KMS-11 (cell line): ENCODE results near the gene TMEM183A.

ENCODE experiments used
- H2AFZ ChIP-seq: fragments of 200-600 bp; sonication (generic); 2 replicates; pipeline ENCODE4 v1.6.1; 2016; ENCODE audit warnings: antibody characterized with exemption, mixed run types, low read depth
- H3K27ac ChIP-seq: fragments of 200-600 bp; sonication (generic); 2 replicates; pipeline ENCODE4 v1.6.1; 2016; ENCODE audit warnings: mild to moderate bottlenecking, mixed run types
- H3K27me3 ChIP-seq: fragments of 200-600 bp; sonication (generic); 2 replicates; pipeline ENCODE4 v1.6.1; 2017; ENCODE audit warnings: mild to moderate bottlenecking, low read depth, mixed run types, moderate library complexity; ENCODE audit not compliant: insufficient read depth
- H3K36me3 ChIP-seq: fragments of 200-600 bp; sonication (generic); 2 replicates; pipeline ENCODE4 v1.6.1; 2017; ENCODE audit warnings: mild to moderate bottlenecking, mixed run types; ENCODE audit not compliant: insufficient read depth
- H3K4me1 ChIP-seq: fragments of 200-600 bp; sonication (generic); 2 replicates; pipeline ENCODE4 v1.6.1; 2016; ENCODE audit warnings: mild to moderate bottlenecking, low read depth, mixed run types; ENCODE audit not compliant: poor library complexity, severe bottlenecking
- H3K4me2 ChIP-seq: fragments of 200-600 bp; sonication (generic); 2 replicates; pipeline ENCODE4 v1.7.0; 2016; ENCODE audit warnings: mild to moderate bottlenecking, mixed run types
- H3K4me3 ChIP-seq: fragments of 200-600 bp; sonication (generic); IDR thresholded peaks from 2 replicates; pipeline ENCODE4 v1.6.1; 2017; ENCODE audit warnings: low read depth, low read length, mixed read lengths; ENCODE audit not compliant: insufficient read depth
- H3K79me2 ChIP-seq: fragments of 200-600 bp; sonication (generic); 2 replicates; pipeline ENCODE4 v1.6.1; 2016; ENCODE audit warnings: low read depth, mixed run types; ENCODE audit not compliant: insufficient read depth
- H3K9ac ChIP-seq: fragments of 200-600 bp; sonication (generic); 2 replicates; pipeline ENCODE4 v1.6.1; 2016; ENCODE audit warnings: mild to moderate bottlenecking, mixed run types
- H4K20me1 ChIP-seq: fragments of 200-600 bp; sonication (generic); 2 replicates; pipeline ENCODE4 v1.6.1; 2016; ENCODE audit warnings: mild to moderate bottlenecking, mixed run types; ENCODE audit not compliant: insufficient read depth
- TF ChIP-seq, protein P1 (sequence below): fragments of 200-600 bp; sonication (generic); conservative IDR thresholded peaks from 2 replicates; pipeline ENCODE4 v1.6.1; 2017; ENCODE audit warnings: low read depth, mild to moderate bottlenecking, antibody characterized with exemption, low read length, moderate library complexity, mixed read lengths

The TMEM183A gene

GRCh38 chr1:203033287-203033686, 26.1 kb downstream of the TMEM183A start:
- TF ChIP-seq, protein P1, sequence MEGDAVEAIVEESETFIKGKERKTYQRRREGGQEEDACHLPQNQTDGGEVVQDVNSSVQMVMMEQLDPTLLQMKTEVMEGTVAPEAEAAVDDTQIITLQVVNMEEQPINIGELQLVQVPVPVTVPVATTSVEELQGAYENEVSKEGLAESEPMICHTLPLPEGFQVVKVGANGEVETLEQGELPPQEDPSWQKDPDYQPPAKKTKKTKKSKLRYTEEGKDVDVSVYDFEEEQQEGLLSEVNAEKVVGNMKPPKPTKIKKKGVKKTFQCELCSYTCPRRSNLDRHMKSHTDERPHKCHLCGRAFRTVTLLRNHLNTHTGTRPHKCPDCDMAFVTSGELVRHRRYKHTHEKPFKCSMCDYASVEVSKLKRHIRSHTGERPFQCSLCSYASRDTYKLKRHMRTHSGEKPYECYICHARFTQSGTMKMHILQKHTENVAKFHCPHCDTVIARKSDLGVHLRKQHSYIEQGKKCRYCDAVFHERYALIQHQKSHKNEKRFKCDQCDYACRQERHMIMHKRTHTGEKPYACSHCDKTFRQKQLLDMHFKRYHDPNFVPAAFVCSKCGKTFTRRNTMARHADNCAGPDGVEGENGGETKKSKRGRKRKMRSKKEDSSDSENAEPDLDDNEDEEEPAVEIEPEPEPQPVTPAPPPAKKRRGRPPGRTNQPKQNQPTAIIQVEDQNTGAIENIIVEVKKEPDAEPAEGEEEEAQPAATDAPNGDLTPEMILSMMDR: no peak
- H2AFZ ChIP-seq: no peak overlapping the region
- H3K4me2 ChIP-seq: no peak overlapping the region
- H3K79me2 ChIP-seq: no peaks in the 10 kb centered on the region
- no peaks in the 10 kb centered on the region for H3K36me3 ChIP-seq
- no peak overlapping the region for H3K4me3 ChIP-seq
- H3K27ac ChIP-seq: no peak overlapping the region
- no peak overlapping the region for H3K9ac ChIP-seq
- H3K4me1 ChIP-seq: peaks cover 27% of the 10 kb centered on the region
- no peaks in the 10 kb centered on the region for H4K20me1 ChIP-seq
- no peaks in the 10 kb centered on the region for H3K27me3 ChIP-seq

GRCh38 chr1:203033917-203034316, 26.7 kb downstream of the TMEM183A start:
- Histone ChIP-seq H3K27ac (no peak overlapping the region), H3K4me3 (no peak overlapping the region), H3K36me3 (no peaks in the 10 kb centered on the region), H3K4me2 (no peak overlapping the region), H4K20me1 (no peaks in the 10 kb centered on the region), H3K4me1 (peaks cover 33% of the 10 kb centered on the region), H2AFZ (no peak overlapping the region), H3K27me3 (no peaks in the 10 kb centered on the region), H3K79me2 (no peaks in the 10 kb centered on the region), H3K9ac (no peak overlapping the region)
- TF ChIP-seq, protein P1: no peak

GRCh38 chr1:203034422-203035110, 27.4 kb downstream of the TMEM183A start:
- no peaks in the 10 kb centered on the region for H4K20me1 ChIP-seq
- no peaks in the 10 kb centered on the region for H3K36me3 ChIP-seq
- H3K4me3 ChIP-seq: no peak overlapping the region
- peaks cover 39% of the 10 kb centered on the region for H3K4me1 ChIP-seq
- TF ChIP-seq, protein P1: no peak
- H3K79me2 ChIP-seq: no peaks in the 10 kb centered on the region
- H3K27ac ChIP-seq: no peak overlapping the region
- H3K27me3 ChIP-seq: no peaks in the 10 kb centered on the region
- no peak overlapping the region for H3K4me2 ChIP-seq
- H2AFZ ChIP-seq: no peak overlapping the region
- H3K9ac ChIP-seq: no peak overlapping the region

DNA sequence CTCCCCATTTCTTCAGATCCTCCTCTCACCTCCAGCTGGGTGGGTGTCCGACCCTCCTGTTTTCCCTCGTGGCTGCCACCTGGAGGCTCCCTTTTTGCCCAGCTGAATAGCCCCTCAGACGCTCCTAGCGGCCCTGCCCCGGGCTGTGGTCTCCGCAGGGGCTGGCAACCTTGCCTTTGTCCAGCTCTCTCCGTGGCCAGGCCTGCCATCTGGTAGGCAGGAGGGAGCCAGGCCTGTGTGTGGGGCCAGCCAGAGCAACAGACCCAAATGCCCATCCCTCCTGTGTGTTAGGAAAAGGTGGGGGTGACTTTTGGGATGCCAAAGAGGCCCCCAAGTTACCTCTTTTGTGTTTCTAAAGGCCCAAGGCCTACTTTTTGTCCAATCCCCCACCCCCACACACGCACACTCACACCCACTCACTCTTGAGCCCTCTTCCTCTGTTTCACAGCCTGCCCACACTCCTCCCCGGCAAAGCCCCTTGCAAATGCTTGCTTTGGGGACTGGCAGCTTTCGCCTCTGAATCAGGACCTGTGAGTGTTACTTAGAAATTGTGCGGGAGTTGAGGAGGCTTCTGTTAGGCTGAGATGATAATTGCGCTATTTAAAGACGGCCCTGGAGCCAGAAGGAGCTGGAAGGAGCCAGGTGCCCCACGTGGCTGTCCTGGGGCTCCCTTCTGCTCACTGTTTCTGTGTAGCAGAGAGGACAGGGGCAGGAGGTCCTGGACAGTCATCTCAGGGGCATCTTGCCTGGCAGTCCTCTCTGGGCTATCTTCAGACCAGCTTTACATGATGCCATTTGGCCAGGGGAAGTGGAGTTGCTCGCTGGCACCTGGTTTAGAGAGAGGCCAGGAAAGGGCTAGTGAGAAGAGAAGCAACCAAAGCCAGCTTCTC, 28.2 kb downstream of the TMEM183A start:
- H3K27me3 ChIP-seq: no peaks in the 10 kb centered on the region
- peaks cover 47% of the 10 kb centered on the region for H3K4me1 ChIP-seq
- TF ChIP-seq, protein P1: no peak
- H2AFZ ChIP-seq: no peak overlapping the region
- H3K36me3 ChIP-seq: no peaks in the 10 kb centered on the region
- no peak overlapping the region for H3K9ac ChIP-seq
- H3K27ac ChIP-seq: no peak overlapping the region
- no peak overlapping the region for H3K4me3 ChIP-seq
- H4K20me1 ChIP-seq: no peaks in the 10 kb centered on the region
- no peak overlapping the region for H3K4me2 ChIP-seq
- no peaks in the 10 kb centered on the region for H3K79me2 ChIP-seq
